WI38 (cell line): ENCODE data around the gene F10.

ENCODE experiments used
- H3K4me3 ChIP-seq: 2 replicates; pipeline ENCODE4 v1.5.1; 2011; ENCODE audit warnings: low read depth, mild to moderate bottlenecking, control low read depth, low read length
- TF ChIP-seq, protein P1 (sequence below): IDR thresholded peaks from 2 replicates; pipeline ENCODE4 v1.5.1; 2012; ENCODE audit warnings: low read depth, mild to moderate bottlenecking, control low read depth, low read length

F10 gene

DNA sequence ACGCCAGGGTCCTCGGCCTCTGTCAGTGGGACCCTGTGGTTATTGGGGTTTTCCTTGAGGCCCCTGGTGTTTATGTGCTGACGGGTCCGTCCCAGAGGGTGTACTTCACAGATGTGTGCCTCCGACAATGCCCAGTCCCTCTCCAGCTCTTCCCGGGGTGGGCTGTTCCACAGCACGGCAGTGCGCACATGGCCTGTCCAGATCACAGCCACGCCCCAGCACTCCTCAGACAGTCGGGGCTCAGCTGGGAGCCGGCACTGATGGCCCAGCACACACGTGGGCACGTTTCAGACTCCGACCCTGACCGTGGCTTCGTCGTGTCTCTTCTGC is 33.9 kb upstream of the F10 start:
- TF ChIP-seq, protein P1, sequence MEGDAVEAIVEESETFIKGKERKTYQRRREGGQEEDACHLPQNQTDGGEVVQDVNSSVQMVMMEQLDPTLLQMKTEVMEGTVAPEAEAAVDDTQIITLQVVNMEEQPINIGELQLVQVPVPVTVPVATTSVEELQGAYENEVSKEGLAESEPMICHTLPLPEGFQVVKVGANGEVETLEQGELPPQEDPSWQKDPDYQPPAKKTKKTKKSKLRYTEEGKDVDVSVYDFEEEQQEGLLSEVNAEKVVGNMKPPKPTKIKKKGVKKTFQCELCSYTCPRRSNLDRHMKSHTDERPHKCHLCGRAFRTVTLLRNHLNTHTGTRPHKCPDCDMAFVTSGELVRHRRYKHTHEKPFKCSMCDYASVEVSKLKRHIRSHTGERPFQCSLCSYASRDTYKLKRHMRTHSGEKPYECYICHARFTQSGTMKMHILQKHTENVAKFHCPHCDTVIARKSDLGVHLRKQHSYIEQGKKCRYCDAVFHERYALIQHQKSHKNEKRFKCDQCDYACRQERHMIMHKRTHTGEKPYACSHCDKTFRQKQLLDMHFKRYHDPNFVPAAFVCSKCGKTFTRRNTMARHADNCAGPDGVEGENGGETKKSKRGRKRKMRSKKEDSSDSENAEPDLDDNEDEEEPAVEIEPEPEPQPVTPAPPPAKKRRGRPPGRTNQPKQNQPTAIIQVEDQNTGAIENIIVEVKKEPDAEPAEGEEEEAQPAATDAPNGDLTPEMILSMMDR = no peak
- H3K4me3 ChIP-seq = no peak overlapping the region

DNA sequence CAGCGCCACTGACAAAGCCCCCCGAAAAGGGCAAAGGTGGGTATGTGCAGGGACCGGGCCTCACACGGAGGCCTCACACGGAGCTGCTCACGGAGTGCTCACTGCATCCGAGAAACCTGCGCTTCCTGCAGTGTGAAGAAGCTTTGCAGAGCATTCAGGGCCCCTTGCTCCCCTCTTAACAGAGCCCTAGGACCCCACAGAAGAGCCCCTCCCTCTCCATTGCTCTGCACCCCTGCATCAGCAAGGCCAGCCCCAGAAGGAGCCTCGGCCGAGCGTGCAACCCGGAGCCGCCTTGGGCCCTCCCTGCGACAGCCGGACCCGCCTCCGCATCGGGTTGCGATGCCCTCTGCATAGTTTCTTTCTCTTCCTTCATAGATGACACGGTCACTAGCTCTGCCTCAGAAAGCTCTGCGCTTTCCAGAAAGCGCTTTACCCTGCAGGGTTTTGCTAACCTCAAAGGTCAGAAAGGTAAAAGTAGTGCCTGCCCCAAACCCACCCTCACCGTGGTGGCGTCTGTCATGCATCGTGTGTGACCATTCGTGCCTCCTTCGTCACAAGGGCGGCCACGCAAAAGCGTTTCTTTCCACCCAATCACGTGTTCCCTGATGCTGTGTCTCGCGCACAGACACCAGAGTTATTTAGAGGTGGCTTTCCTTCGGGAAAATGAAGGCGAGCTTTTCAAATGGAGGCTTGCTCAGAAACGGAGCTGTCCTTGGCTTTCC is 32.7 kb upstream of the F10 start:
- H3K4me3 ChIP-seq = no peak overlapping the region

DNA sequence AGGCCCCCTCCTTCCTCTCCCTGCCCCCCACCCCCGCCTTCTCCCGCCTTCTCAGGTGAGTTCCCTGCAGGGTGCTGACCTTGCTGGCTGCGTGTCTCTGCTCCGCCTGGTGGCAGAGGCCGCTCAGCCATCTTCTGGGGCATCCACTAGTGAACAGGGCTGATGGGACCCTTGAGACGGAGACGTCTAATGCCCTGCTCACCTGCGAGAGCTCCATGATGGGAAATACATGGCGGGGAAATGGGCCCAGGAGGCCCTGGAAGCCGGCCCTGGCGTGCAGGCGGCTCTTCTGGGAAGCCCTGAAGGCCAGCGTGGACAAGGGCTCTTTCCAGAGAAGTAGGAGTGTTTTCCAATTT is 32.2 kb upstream of the F10 start:
- H3K4me3 ChIP-seq = no peak overlapping the region
- TF ChIP-seq, protein P1 = no peak

More for the DNA sequence above, 32.7 kb upstream of the F10 start:
- TF ChIP-seq, protein P1 = no peak

DNA sequence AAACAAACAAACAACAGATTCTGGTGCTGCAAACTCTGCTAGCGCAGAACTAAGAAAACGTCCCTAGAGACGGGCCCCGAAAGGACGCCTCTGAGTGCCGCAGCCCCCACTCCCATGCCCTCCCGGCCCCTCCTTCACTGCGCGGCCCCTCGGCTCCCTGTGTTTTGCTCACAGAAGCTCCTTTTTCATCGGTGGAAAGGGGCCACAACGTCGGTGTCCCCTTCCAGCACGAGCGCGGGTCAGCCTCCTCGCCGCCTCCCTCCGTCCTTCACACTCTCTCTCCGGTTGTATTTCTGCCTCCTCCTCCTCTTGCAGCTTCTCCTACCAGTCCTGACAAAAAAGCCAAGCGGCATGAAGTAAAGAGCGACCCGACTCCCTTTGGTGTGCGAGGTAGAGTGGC is 31.8 kb upstream of the F10 start:
- TF ChIP-seq, protein P1 = no peak
- H3K4me3 ChIP-seq = no peak overlapping the region

DNA sequence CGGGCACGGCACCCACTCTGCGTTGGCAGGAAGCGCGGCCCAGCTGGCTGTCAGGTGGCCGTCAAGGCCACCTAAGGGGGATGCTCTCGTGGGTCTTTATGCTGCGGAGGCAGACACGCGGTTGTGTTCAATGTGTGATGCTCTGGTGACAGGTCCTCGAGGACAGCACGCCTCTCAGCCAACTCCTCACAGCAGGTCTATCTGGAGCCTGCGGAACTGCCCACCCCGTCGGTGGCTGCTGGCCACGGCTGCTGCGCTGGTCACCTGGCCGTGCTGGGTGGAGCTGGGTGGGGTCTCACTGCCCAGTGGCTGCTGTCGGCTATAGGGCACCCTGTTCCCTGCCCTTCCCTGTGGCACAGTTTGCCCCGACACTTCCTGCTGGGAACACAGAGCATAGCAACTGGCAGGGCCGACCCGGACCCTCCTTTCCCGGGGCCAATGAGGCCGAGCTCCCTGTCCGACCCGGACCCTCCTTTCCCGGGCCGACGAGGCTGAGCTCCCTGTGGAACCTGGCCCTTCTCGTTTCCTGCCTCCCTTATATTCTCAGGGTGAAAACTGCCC is 31.3 kb upstream of the F10 start:
- TF ChIP-seq, protein P1 = no peak
- no peak overlapping the region for H3K4me3 ChIP-seq

DNA sequence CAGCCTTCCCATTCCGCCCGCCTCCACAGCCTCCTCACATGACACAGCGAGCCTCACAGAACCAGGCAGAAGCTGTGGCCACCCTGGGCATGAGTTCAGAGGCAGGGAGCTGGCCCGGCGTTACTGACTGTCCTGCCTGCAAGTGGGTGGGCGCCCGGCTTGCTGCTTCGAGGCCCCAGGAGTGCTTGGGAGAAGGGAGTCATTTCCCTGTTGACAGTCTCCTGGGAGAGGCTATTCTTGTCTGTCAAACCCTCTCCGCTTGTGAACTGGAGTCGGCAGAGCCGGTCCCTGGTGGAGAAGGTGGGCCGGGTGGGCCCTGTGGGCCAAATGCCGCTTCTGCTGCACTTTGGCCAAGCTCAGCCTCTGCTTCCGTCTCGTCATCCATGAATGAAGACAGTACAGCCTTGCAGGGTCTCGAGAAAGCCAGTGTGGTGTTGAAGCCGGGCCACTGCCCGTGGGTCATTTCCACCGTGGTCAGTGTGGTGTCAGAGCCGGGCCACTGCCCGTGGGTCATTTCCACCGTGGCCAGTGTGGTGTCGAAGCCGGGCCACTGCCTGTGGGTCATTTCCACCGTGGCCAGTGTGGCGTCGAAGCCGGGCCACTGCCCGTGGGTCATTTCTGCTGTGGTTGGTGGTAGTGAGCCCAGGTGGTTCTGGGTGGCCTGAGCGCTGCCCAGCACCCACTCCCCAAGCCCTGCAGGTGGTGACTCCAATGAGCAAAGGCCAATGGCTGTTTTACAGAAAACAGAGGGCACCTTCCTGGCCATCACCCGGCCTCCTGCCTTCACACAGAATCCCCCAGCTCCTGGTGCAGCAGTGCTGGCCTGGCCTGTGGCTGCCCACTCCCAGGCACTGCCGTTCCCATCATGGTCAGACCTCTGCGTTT is 30.5 kb upstream of the F10 start:
- no peak overlapping the region for H3K4me3 ChIP-seq
- TF ChIP-seq, protein P1 = no peak
